Measurements from ENCODE around the gene BCL10.

The BCL10 gene
- long read RNA-seq, donor 1, transcript BCL10-203 (3 exons, 2,833 nt) = major isoform, 7 of 7 reads
- long read RNA-seq, donor 1, partial matches to known transcripts = 0 of 7 reads
- long read RNA-seq, donor 1, other reads (novel, unspliced or antisense) = 0 of 7 reads
- long read RNA-seq, donor 2, transcript BCL10-203 (3 exons, 2,833 nt) = major isoform, 6 of 6 reads
- long read RNA-seq, donor 2, partial matches to known transcripts = 0 of 6 reads
- long read RNA-seq, donor 2, other reads (novel, unspliced or antisense) = 0 of 6 reads
- long read RNA-seq, donor 3, partial matches to known transcripts = 0 of 3 reads
- long read RNA-seq, donor 3, other reads (novel, unspliced or antisense) = 0 of 3 reads
- long read RNA-seq, donor 4, transcript BCL10-203 (3 exons, 2,833 nt) = major isoform, 7 of 8 reads
- long read RNA-seq, donor 4, partial matches to known transcripts = 0 of 8 reads
- long read RNA-seq, donor 4, other reads (novel, unspliced or antisense) = 0 of 8 reads
- long read RNA-seq, donor 5, transcript BCL10-203 (3 exons, 2,833 nt) = major isoform, 12 of 12 reads
- long read RNA-seq, donor 5, partial matches to known transcripts = 0 of 12 reads
- long read RNA-seq, donor 5, other reads (novel, unspliced or antisense) = 0 of 12 reads
- long read RNA-seq, donor 6, transcript BCL10-203 (3 exons, 2,833 nt) = major isoform, 5 of 6 reads
- long read RNA-seq, donor 6, partial matches to known transcripts = 0 of 6 reads
- long read RNA-seq, donor 6, other reads (novel, unspliced or antisense) = 0 of 6 reads
- long read RNA-seq, donor 7, transcript BCL10-203 (3 exons, 2,833 nt) = major isoform, 20 of 20 reads
- long read RNA-seq, donor 7, partial matches to known transcripts = 0 of 20 reads
- long read RNA-seq, donor 7, other reads (novel, unspliced or antisense) = 0 of 20 reads
- long read RNA-seq, donor 8, transcript BCL10-203 (3 exons, 2,833 nt) = major isoform, 11 of 11 reads
- long read RNA-seq, donor 8, partial matches to known transcripts = 0 of 11 reads
- long read RNA-seq, donor 8, other reads (novel, unspliced or antisense) = 0 of 11 reads

- peak; percentile 96 for DNase-seq
These were observed at the start of gene BCL10 for GRCh38 chr1:85276215-85276977. BCL10 (minus strand) TSS chr1:85276632; CDS start chr1:85276352, 280 bp downstream.

- DNase-seq = no peak
These were observed 49.5 kb upstream of the BCL10 start for GRCh38 chr1:85325920-85326319.

GRCh38 chr1:85323770-85324169, 47.3 kb upstream of the BCL10 start:
- no peak for DNase-seq

GRCh38 chr1:85322655-85323054, 46.2 kb upstream of the BCL10 start:
- DNase-seq = no peak

- no peak for DNase-seq
These were observed 45.0 kb upstream of the BCL10 start for GRCh38 chr1:85321237-85321964.

GRCh38 chr1:85320371-85321131, 44.1 kb upstream of the BCL10 start:
- DNase-seq = no peak

GRCh38 chr1:85319931-85320330, 43.5 kb upstream of the BCL10 start:
- no peak for DNase-seq

GRCh38 chr1:85319491-85319890, 43.1 kb upstream of the BCL10 start:
- DNase-seq = no peak

- no peak for DNase-seq
These were observed 41.8 kb upstream of the BCL10 start for GRCh38 chr1:85318217-85318616.

GRCh38 chr1:85317560-85317959, 41.1 kb upstream of the BCL10 start:
- DNase-seq = no peak

- no peak for DNase-seq
These were observed 39.9 kb upstream of the BCL10 start for GRCh38 chr1:85316321-85316720.

GRCh38 chr1:85315789-85316188, 39.4 kb upstream of the BCL10 start:
- DNase-seq = no peak

- DNase-seq = no peak
These were observed 38.3 kb upstream of the BCL10 start for GRCh38 chr1:85314726-85315125.

- no peak for DNase-seq
These were observed 37.7 kb upstream of the BCL10 start for GRCh38 chr1:85313888-85314696.

- DNase-seq = no peak
These were observed 35.4 kb upstream of the BCL10 start for GRCh38 chr1:85311818-85312217.

- no peak for DNase-seq
These were observed 32.5 kb upstream of the BCL10 start for GRCh38 chr1:85308833-85309350.

GRCh38 chr1:85307987-85308832, 31.8 kb upstream of the BCL10 start:
- peak; percentile 75 for DNase-seq

- DNase-seq = no peak
These were observed 29.8 kb upstream of the BCL10 start for GRCh38 chr1:85306236-85306635.

Data from right kidney (tissue), 9 donors.